Right lobe of liver (tissue), 4 donors: Measurements from ENCODE around the gene POMT2.

ENCODE experiments used
- POLR2A ChIP-seq: fragments of 450-650 bp; IDR thresholded peaks from one replicate; pipeline ENCODE4 v1.6.1; 2017; ENCODE audit warnings: antibody characterized with exemption, mild to moderate bottlenecking
- TF ChIP-seq, protein P1 (sequence below), 4 donors: fragments of 200-600 bp in 3 of 4; fragments of 450-650 bp in 1 of 4; IDR thresholded peaks; one replicate each; pipeline versions ENCODE4 v1.5.1 to v1.8.0; 2016 to 2022; ENCODE audit warnings: antibody characterized with exemption in 4 of 4, mild to moderate bottlenecking in 2 of 4
- donor health status: DM: no; HTN: no; CAD: no.
- donor health status: DM: no; HTN: no; CAD: no.
- donor health status: DM: no; HTN: yes; CAD: no.

- TF ChIP-seq POLR2A, result no peak
- TF ChIP-seq, protein P1, sequence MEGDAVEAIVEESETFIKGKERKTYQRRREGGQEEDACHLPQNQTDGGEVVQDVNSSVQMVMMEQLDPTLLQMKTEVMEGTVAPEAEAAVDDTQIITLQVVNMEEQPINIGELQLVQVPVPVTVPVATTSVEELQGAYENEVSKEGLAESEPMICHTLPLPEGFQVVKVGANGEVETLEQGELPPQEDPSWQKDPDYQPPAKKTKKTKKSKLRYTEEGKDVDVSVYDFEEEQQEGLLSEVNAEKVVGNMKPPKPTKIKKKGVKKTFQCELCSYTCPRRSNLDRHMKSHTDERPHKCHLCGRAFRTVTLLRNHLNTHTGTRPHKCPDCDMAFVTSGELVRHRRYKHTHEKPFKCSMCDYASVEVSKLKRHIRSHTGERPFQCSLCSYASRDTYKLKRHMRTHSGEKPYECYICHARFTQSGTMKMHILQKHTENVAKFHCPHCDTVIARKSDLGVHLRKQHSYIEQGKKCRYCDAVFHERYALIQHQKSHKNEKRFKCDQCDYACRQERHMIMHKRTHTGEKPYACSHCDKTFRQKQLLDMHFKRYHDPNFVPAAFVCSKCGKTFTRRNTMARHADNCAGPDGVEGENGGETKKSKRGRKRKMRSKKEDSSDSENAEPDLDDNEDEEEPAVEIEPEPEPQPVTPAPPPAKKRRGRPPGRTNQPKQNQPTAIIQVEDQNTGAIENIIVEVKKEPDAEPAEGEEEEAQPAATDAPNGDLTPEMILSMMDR (IDR thresholded peaks at IDR 0.05), result no peak
Observed at GRCh38 chr14:77257700-77258099, 63.0 kb downstream of the POMT2 start.
